Fibroblast of lung (primary cell): ENCODE results near the gene GRK5.
"Not testable (repeated sequence)": the region's sequence is repeated elsewhere in the genome, so short reads cannot be mapped to it uniquely, and the experiment has no call there.

Source experiments
- CTCF ChIP-seq, 2 donors: IDR thresholded peaks in 1 of 2; conservative IDR thresholded peaks in 1 of 2; 1 replicate in 1 of 2; 2 replicates in 1 of 2; pipeline ENCODE4 v1.5.1; 2011 to 2012; ENCODE audit warnings: low read length in 2 of 2, control low read depth in 1 of 2, inconsistent platforms in 1 of 2, low read depth in 1 of 2, mild to moderate bottlenecking in 1 of 2
- EZH2 ChIP-seq: IDR thresholded peaks from 2 replicates; pipeline ENCODE4 v1.5.1; 2012; ENCODE audit warnings: low read length, control low read depth, mild to moderate bottlenecking; ENCODE audit errors: missing control alignments

GRCh38 chr10:119239630-119240029 is 32.3 kb downstream of the GRK5 start:
- not testable (repeated sequence) for TF ChIP-seq CTCF (conservative IDR thresholded peaks at IDR 0.05 in 1 of 2, IDR thresholded peaks at IDR 0.05 in 1 of 2; ENCODE audit: low read depth in 1 of 2, low read length in 2 of 2); EZH2
